Heart right ventricle (tissue), 16 donors: ENCODE data around the gene CD163. TPM values are rescaled to one million over a fixed set of nuclear protein-coding genes. Genes with fewer than 3 reads are reported as not detected.
A peak's percentile ranks its signal among the peaks of the same experiment; 100 is the strongest.

Experiments
- ATAC-seq, 8 donors: fragments of 200-7000 bp; cut with Tn5 transposase; one replicate each; pipeline ENCODE4 v1.9.1; 2020; ENCODE audit warnings: mild to moderate bottlenecking in 8 of 8, moderate library complexity in 8 of 8, moderate number of reproducible peaks in 1 of 8
- DNase-seq, 2 donors: peaks; one replicate each; pipeline ENCODE4 v3.0.0-alpha.2; 2020
- H3K27ac ChIP-seq, 10 donors: fragments of 200-600 bp; sonication (generic) in 2 of 10; one replicate each; pipeline versions ENCODE4 v1.5.0 to v1.8.0; 2020 to 2022; ENCODE audit warnings: mild to moderate bottlenecking in 3 of 10
- H3K27me3 ChIP-seq, 7 donors: fragments of 200-600 bp; one replicate each; pipeline ENCODE4 v1.8.0; 2021 to 2022; ENCODE audit warnings: mild to moderate bottlenecking in 2 of 7
- H3K36me3 ChIP-seq, 9 donors: fragments of 200-600 bp; sonication (generic) in 1 of 9; one replicate each; pipeline versions ENCODE4 v1.5.0 to v1.8.0; 2020 to 2022; ENCODE audit warnings: mild to moderate bottlenecking in 2 of 9
- H3K4me1 ChIP-seq, 9 donors: fragments of 200-600 bp; sonication (generic) in 1 of 9; one replicate each; pipeline versions ENCODE4 v1.5.0 to v1.8.0; 2020 to 2022; ENCODE audit warnings: mild to moderate bottlenecking in 4 of 9
- H3K4me3 ChIP-seq, 10 donors: fragments of 200-600 bp; sonication (generic) in 2 of 10; one replicate each; pipeline versions ENCODE4 v1.5.0 to v1.8.0; 2020 to 2022; ENCODE audit warnings: mild to moderate bottlenecking in 7 of 10, moderate library complexity in 2 of 10
- H3K9me3 ChIP-seq, 11 donors: fragments of 200-600 bp in 10 of 11; sonication (generic) in 2 of 11; one replicate each; pipeline versions ENCODE4 v1.5.0 to v1.8.0; 2013 to 2022; ENCODE audit warnings: mild to moderate bottlenecking in 2 of 11, control low read depth in 1 of 11, moderate library complexity in 1 of 11
- WGBS, 2 donors: extraction: QIAGEN DNeasy Blood & Tissue Kit; methylation state at CpG; one replicate each; pipeline ENCODE4 v1.1.7; 2013; ENCODE audit warnings: inconsistent platforms in 1 of 2; 5-methylcytosine and 5-hydroxymethylcytosine counted together
- intact Hi-C, 10 donors: fragments of 100-400 bp; cut with DNase I; formaldehyde crosslinking; loops; one replicate each; pipeline versions ENCODE4 v1.11.1 to v1.14.2; 2022
- polyA plus RNA-seq, 2 donors: library from polyadenylated mRNA; stranded (reverse); fragments of 200-250 nt; gene quantifications; one replicate each; pipeline ENCODE4 v1.2.3, GENCODE V29; 2013
- total RNA-seq, 10 donors: library from RNA; stranded (reverse); fragmentation: NEBNext Ultra II Directional in 3 of 10; extraction: Animal tissue kit (Norgen Biotek cat#: 25700) in 3 of 10; gene quantifications; one replicate each; pipeline versions ENCODE4 v1.2.1 to v1.2.4, GENCODE V29; 2021 to 2023
- TF ChIP-seq, protein P1 (sequence below), 9 donors: fragments of 200-600 bp; sonication (generic) in 2 of 9; IDR thresholded peaks; one replicate each; pipeline versions ENCODE4 v1.5.0 to v1.8.0; 2021 to 2022; ENCODE audit warnings: antibody characterized with exemption in 9 of 9, mild to moderate bottlenecking in 5 of 9, moderate library complexity in 1 of 9
- donor health status: Arrhythmogenic right ventricular cardiomyopathy.
- donor health status: ischemic (EF 13 %, LVEDD 7.1; RV severe dilation, severe dysfunction).
- donor health status: healthy with polysubstance abuse.
- donor health status: DM: no; HTN: yes; CAD: no.
- donor health status: DM: no; HTN: no; CAD: no.
- donor health status: ischemic (EF 25% LVEDD 6.9; RV normal size, moderate dysfunction).
- donor health status: ischemic (EF 25% LVEDD 5.7; RV mildly dilated, moderate dysfunction).
- donor health status: healthy.
- donor health status: DM: yes; HTN: yes; CAD: no.
- donor health status: Ischemic cardiomyopathy.
- donor health status: ischemic (EF 35%, LVEDD 5.7; RV mildly dilated, moderate dysfunction).
- donor health status: nonischemic (EF 11% LVEDD 7.7; RV severe dilation, severe dysfunction).
- donor health status: DM: yes; HTN: yes; CAD: no.
- donor health status: PGD.
- donor health status: ischemic (EF 29% LVEDD 5.4; RV normal size, mild dysfunction).
- donor health status: nonischemic (EF 23%, LVEDD 6.1; RV moderate dilation, normal function).

CD163 gene
- total and polyA plus RNA-seq, 12 donors: 4.5 to 184 (median 26.0) TPM

GRCh38 chr12:7459973-7460372 lies 43.6 kb downstream of the CD163 start:
- no peak for DNase-seq
- ATAC-seq: peak in 2 of 8 donors; percentile 17 to 33
- H3K27ac ChIP-seq: no peak overlapping the region
- 76 to 83% methylated on average over 3 of the region's 3 CpGs for WGBS, 2 donors
- TF ChIP-seq, protein P1, sequence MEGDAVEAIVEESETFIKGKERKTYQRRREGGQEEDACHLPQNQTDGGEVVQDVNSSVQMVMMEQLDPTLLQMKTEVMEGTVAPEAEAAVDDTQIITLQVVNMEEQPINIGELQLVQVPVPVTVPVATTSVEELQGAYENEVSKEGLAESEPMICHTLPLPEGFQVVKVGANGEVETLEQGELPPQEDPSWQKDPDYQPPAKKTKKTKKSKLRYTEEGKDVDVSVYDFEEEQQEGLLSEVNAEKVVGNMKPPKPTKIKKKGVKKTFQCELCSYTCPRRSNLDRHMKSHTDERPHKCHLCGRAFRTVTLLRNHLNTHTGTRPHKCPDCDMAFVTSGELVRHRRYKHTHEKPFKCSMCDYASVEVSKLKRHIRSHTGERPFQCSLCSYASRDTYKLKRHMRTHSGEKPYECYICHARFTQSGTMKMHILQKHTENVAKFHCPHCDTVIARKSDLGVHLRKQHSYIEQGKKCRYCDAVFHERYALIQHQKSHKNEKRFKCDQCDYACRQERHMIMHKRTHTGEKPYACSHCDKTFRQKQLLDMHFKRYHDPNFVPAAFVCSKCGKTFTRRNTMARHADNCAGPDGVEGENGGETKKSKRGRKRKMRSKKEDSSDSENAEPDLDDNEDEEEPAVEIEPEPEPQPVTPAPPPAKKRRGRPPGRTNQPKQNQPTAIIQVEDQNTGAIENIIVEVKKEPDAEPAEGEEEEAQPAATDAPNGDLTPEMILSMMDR (IDR thresholded peaks at IDR 0.05): no peak
- H3K36me3 ChIP-seq: no peaks in the 10 kb centered on the region
- intact Hi-C loops: loop anchor here in 8 of 10 donors (2.0 to 10.0 kb wide), 4 partner anchors 235 to 241 kb away; no protein-coding TSS in a partner anchor
- H3K9me3 ChIP-seq: peaks cover 0 to 36% (median 0%) of the 10 kb centered on the region in 11 donors
- H3K4me1 ChIP-seq: no peaks in the 10 kb centered on the region
- peaks cover 0 to 4% (median 0%) of the 10 kb centered on the region in 7 donors for H3K27me3 ChIP-seq
- H3K4me3 ChIP-seq: no peak overlapping the region

- intact Hi-C loops: no loop called here
- Histone ChIP-seq H3K4me1 (no peaks in the 10 kb centered on the region), H3K36me3 (no peaks in the 10 kb centered on the region), H3K27ac (no peak overlapping the region), H3K27me3 (no peaks in the 10 kb centered on the region), H3K9me3 (peaks cover 0 to 10% (median 0%) of the 10 kb centered on the region in 11 donors), H3K4me3 (no peak overlapping the region)
- ATAC-seq (no peak), DNase-seq (no peak)
- WGBS, 2 donors: 66 to 72% methylated on average over 3 of the region's 3 CpGs
- TF ChIP-seq, protein P1 (IDR thresholded peaks at IDR 0.05): no peak
These were observed 51.8 kb downstream of the CD163 start for GRCh38 chr12:7451756-7452155.

- H3K9me3 ChIP-seq: peaks cover 0 to 10% (median 0%) of the 10 kb centered on the region in 11 donors
- TF ChIP-seq, protein P1 (IDR thresholded peaks at IDR 0.05): no peak
- no peaks in the 10 kb centered on the region for H3K36me3 ChIP-seq
- no peak overlapping the region for H3K27ac ChIP-seq
- 76 to 79% methylated on average over 7 of the region's 7 CpGs for WGBS, 2 donors
- ATAC-seq: no peak
- H3K27me3 ChIP-seq: no peaks in the 10 kb centered on the region
- intact Hi-C loops: no loop called here
- no peak overlapping the region for H3K4me3 ChIP-seq
- DNase-seq: no peak
- H3K4me1 ChIP-seq: no peaks in the 10 kb centered on the region
These were observed 52.9 kb downstream of the CD163 start for GRCh38 chr12:7450667-7451066.

- peaks cover 0 to under 1% (median 0%) of the 10 kb centered on the region in 7 donors for H3K27me3 ChIP-seq
- no peak overlapping the region for H3K27ac ChIP-seq
- TF ChIP-seq, protein P1 (IDR thresholded peaks at IDR 0.05): no peak
- 84 to 90% methylated on average over 1 of the region's 1 CpG for WGBS, 2 donors
- DNase-seq (no peak), ATAC-seq (no peak)
- H3K4me3 ChIP-seq: no peak overlapping the region
- no peaks in the 10 kb centered on the region for H3K36me3 ChIP-seq
- intact Hi-C loops: no loop called here
- peaks cover 0 to 6% (median 0%) of the 10 kb centered on the region in 9 donors for H3K4me1 ChIP-seq
- peaks cover 0 to 2% (median 0%) of the 10 kb centered on the region in 11 donors for H3K9me3 ChIP-seq
These were observed 55.5 kb downstream of the CD163 start for GRCh38 chr12:7448099-7448498.
